ENCODE results near the gene NDUFS5. TPM values are rescaled to one million over a fixed set of nuclear protein-coding genes. Genes with fewer than 3 reads are reported as not detected.
A peak's percentile ranks its signal among the peaks of the same experiment; 100 is the strongest.

Gene NDUFS5
- polyA plus RNA-seq, 1 donor (not counting 4 experiments of a cell fraction or from before 2014, with no cell fraction given), result 977 TPM

DNA sequence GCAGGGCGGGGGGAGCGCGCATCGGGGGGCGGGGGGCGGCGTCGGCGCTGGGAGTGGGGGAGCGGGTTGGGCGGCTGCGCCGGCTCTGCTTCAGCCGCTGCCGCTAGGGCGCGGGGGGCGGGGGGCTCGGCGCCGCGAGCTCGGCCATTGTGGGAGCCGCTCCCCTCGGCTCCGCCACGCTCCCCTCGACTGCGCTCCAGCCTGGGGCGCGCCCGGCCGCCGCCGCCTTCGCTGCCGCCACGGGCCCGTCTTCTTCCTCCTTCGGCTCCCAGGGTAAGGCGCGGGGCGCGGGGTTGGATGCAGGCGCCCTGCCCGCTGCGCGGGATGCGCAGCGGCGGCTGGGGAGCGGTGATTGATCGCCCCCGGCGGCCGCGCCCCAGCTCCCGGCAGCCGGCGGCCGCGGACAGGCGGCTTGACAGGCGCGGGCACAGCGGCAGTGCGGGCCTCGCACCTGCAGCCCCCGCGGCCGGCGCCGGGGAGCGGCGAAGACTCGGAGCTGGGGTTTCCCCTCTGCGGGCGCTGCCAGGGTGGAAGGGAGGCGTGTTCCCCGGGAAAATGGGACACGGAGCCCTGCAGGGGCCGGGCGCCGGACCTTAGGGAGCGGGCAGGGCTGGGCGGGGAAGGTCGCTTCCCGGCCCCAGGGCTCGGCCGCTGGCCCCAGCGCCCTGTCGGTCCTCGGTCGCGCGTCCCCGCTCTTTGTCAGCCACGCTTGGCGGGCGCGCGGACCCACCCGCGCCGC is 55.3 kb downstream of the NDUFS5 start:
- H3K9ac ChIP-seq (ENCODE audit: control insufficient read depth, extremely low read depth, insufficient read depth, low read length), result no peak overlapping the region
- peaks cover 25% of the 10 kb centered on the region for H3K27me3 ChIP-seq (ENCODE audit: control insufficient read depth, extremely low read depth, insufficient read depth, low read length)
- no peak overlapping the region for H2AFZ ChIP-seq (ENCODE audit: control insufficient read depth, low read length)
- dilution Hi-C loops (cut with MboI; ENCODE audit: extremely low pct_ligation_motif_present, low sequenced_read_pairs), result no loop called here
- H4K20me1 ChIP-seq (ENCODE audit: control insufficient read depth, extremely low read depth, insufficient read depth, low read length), result no peaks in the 10 kb centered on the region
- peak; percentile 21 for TF ChIP-seq EZH2 (IDR thresholded peaks at IDR 0.05; ENCODE audit: low read length)
- TF ChIP-seq, protein P1, sequence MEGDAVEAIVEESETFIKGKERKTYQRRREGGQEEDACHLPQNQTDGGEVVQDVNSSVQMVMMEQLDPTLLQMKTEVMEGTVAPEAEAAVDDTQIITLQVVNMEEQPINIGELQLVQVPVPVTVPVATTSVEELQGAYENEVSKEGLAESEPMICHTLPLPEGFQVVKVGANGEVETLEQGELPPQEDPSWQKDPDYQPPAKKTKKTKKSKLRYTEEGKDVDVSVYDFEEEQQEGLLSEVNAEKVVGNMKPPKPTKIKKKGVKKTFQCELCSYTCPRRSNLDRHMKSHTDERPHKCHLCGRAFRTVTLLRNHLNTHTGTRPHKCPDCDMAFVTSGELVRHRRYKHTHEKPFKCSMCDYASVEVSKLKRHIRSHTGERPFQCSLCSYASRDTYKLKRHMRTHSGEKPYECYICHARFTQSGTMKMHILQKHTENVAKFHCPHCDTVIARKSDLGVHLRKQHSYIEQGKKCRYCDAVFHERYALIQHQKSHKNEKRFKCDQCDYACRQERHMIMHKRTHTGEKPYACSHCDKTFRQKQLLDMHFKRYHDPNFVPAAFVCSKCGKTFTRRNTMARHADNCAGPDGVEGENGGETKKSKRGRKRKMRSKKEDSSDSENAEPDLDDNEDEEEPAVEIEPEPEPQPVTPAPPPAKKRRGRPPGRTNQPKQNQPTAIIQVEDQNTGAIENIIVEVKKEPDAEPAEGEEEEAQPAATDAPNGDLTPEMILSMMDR (optimal IDR thresholded peaks at IDR 0.05 in 1 of 3, IDR thresholded peaks at IDR 0.05 in 1 of 3, conservative IDR thresholded peaks at IDR 0.05 in 1 of 3; ENCODE audit: extremely low read depth in 1 of 3, insufficient read depth in 2 of 3, low read length in 3 of 3), result no peak
- H3K9me1 ChIP-seq (ENCODE audit: control insufficient read depth, extremely low read depth, insufficient read depth, low read length), result no peaks in the 10 kb centered on the region
- H3K9me3 ChIP-seq (ENCODE audit: control insufficient read depth, low read depth, low read length), result no peaks in the 10 kb centered on the region
- DNase-seq (ENCODE audit: low read depth, low spot score), result no peak
- H3K36me3 ChIP-seq (ENCODE audit: control insufficient read depth in 2 of 2, extremely low read depth in 1 of 2, insufficient read depth in 2 of 2, low read length in 2 of 2), result no peaks in the 10 kb centered on the region
- peak overlapping the region; percentile 17 to 32 (median 17) for H3K4me3 ChIP-seq (ENCODE audit: control insufficient read depth in 2 of 3, extremely low read depth in 1 of 3, insufficient read depth in 2 of 3, low read depth in 1 of 3, low read length in 3 of 3)
- no peak for FAIRE-seq
- H3K4me1 ChIP-seq (ENCODE audit: control insufficient read depth, extremely low read depth, insufficient read depth, low read length), result peaks cover 3% of the 10 kb centered on the region
- H3K27ac ChIP-seq (ENCODE audit: control insufficient read depth, insufficient read depth, low read length), result no peak overlapping the region
- H3K4me2 ChIP-seq (ENCODE audit: control insufficient read depth, extremely low read depth, insufficient read depth, low read depth, low read length), result peak overlapping the region; percentile 47
- no peaks in the 10 kb centered on the region for H3K79me2 ChIP-seq (ENCODE audit: control insufficient read depth, insufficient read depth, low read length)

DNA sequence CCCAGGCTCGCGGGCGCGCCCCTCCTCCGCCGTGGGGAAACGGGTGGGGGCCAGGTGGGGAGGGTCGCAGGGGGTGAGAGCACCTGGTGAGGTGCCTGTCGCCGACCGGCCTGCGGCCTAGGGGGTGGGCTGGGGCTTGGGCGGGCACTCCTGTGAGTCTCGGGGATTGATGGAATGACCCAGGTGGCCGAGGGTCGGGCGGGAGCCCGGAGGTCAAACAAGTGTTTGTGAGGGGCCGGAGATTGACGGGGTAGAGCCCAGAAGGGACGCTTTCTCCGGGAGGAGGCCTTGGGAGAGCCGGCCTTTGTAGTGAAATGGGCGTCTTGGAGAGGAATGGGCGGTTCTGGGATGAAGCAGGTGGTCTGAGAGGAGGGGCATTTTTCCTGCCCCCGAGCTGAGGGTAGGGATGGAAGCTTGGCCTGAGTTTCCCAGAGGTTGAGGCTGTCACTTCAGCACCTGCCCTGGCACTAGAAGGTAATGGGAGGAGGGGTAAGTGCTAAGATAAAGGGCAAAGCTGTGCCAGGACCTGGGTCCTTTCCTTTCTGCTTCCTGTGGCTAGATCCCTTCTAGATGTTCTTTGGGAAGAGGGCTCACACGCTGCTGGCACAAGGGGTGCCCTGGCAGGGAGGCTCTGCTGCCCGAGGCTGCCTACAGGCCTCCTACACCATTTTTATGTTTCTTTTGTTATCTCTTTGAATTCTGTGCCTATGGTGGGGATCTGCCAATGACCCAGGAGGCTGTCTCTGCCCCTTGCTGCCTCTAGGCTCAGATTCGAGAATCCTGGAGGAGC is 56.1 kb downstream of the NDUFS5 start:
- DNase-seq (ENCODE audit: low read depth, low spot score), result no peak
- no peaks in the 10 kb centered on the region for H3K36me3 ChIP-seq (ENCODE audit: control insufficient read depth in 2 of 2, extremely low read depth in 1 of 2, insufficient read depth in 2 of 2, low read length in 2 of 2)
- H3K4me1 ChIP-seq (ENCODE audit: control insufficient read depth, extremely low read depth, insufficient read depth, low read length), result no peaks in the 10 kb centered on the region
- H3K9me3 ChIP-seq (ENCODE audit: control insufficient read depth, low read depth, low read length), result no peaks in the 10 kb centered on the region
- no peak overlapping the region for H3K27ac ChIP-seq (ENCODE audit: control insufficient read depth, insufficient read depth, low read length)
- H3K27me3 ChIP-seq (ENCODE audit: control insufficient read depth, extremely low read depth, insufficient read depth, low read length), result peaks cover 25% of the 10 kb centered on the region
- no peak for FAIRE-seq
- peak overlapping the region; percentile 47 for H3K4me2 ChIP-seq (ENCODE audit: control insufficient read depth, extremely low read depth, insufficient read depth, low read depth, low read length)
- TF ChIP-seq, protein P1 (optimal IDR thresholded peaks at IDR 0.05 in 1 of 3, IDR thresholded peaks at IDR 0.05 in 1 of 3, conservative IDR thresholded peaks at IDR 0.05 in 1 of 3; ENCODE audit: extremely low read depth in 1 of 3, insufficient read depth in 2 of 3, low read length in 3 of 3), result no peak
- peak; percentile 57 for TF ChIP-seq EZH2 (IDR thresholded peaks at IDR 0.05; ENCODE audit: low read length)
- H3K9ac ChIP-seq (ENCODE audit: control insufficient read depth, extremely low read depth, insufficient read depth, low read length), result no peak overlapping the region
- H3K79me2 ChIP-seq (ENCODE audit: control insufficient read depth, insufficient read depth, low read length), result no peaks in the 10 kb centered on the region
- H2AFZ ChIP-seq (ENCODE audit: control insufficient read depth, low read length), result no peak overlapping the region
- peak overlapping the region in 2 of 3 experiments; percentile 8 to 17 for H3K4me3 ChIP-seq (ENCODE audit: control insufficient read depth in 2 of 3, extremely low read depth in 1 of 3, insufficient read depth in 2 of 3, low read depth in 1 of 3, low read length in 3 of 3)
- H3K9me1 ChIP-seq (ENCODE audit: control insufficient read depth, extremely low read depth, insufficient read depth, low read length), result no peaks in the 10 kb centered on the region
- dilution Hi-C loops (cut with MboI; ENCODE audit: extremely low pct_ligation_motif_present, low sequenced_read_pairs), result no loop called here
- H4K20me1 ChIP-seq (ENCODE audit: control insufficient read depth, extremely low read depth, insufficient read depth, low read length), result no peaks in the 10 kb centered on the region
